Type B pancreatic cell (in vitro differentiated cells): ENCODE data around the gene GALNT15. TPM values are rescaled to one million over a fixed set of nuclear protein-coding genes. Genes with fewer than 3 reads are reported as not detected.

Experiments used
- DNase-seq: peaks from one replicate; pipeline ENCODE4 v3.0.0; 2021; ENCODE audit warnings: mixed read lengths; ENCODE audit not compliant: unreplicated experiment; ENCODE audit errors: extremely low spot score
- H3K27ac Mint-ChIP-seq: 2 replicates; pipeline ENCODE4 v1.8.0; 2021; ENCODE audit warnings: mild to moderate bottlenecking, mixed read lengths
- H3K27me3 Mint-ChIP-seq: 2 replicates; pipeline ENCODE4 v1.8.0; 2021; ENCODE audit warnings: mixed read lengths
- H3K36me3 Mint-ChIP-seq: 2 replicates; pipeline ENCODE4 v1.8.0; 2021; ENCODE audit warnings: mixed read lengths
- H3K4me1 Mint-ChIP-seq: one replicate; pipeline ENCODE4 v1.8.0; 2021; ENCODE audit warnings: mixed read lengths; ENCODE audit not compliant: unreplicated experiment
- H3K4me3 Mint-ChIP-seq: 2 replicates; pipeline ENCODE4 v1.8.0; 2021; ENCODE audit warnings: mild to moderate bottlenecking, mixed read lengths
- H3K9me3 Mint-ChIP-seq: 2 replicates; pipeline ENCODE4 v1.8.0; 2021; ENCODE audit warnings: mixed read lengths
- total RNA-seq: library from RNA; stranded (reverse); gene quantifications from 2 replicates; pipeline ENCODE4 v1.2.1, GENCODE V29; 2021; ENCODE audit warnings: low replicate concordance
- TF ChIP-seq, protein P1 (sequence below): fragments of 200-600 bp; sonication (generic); conservative IDR thresholded peaks from 2 replicates; pipeline ENCODE4 v1.5.0; 2021; ENCODE audit warnings: antibody characterized with exemption, mild to moderate bottlenecking

GALNT15 gene
- total RNA-seq, 1 donor from 2014 or later: 0.17 TPM

DNA sequence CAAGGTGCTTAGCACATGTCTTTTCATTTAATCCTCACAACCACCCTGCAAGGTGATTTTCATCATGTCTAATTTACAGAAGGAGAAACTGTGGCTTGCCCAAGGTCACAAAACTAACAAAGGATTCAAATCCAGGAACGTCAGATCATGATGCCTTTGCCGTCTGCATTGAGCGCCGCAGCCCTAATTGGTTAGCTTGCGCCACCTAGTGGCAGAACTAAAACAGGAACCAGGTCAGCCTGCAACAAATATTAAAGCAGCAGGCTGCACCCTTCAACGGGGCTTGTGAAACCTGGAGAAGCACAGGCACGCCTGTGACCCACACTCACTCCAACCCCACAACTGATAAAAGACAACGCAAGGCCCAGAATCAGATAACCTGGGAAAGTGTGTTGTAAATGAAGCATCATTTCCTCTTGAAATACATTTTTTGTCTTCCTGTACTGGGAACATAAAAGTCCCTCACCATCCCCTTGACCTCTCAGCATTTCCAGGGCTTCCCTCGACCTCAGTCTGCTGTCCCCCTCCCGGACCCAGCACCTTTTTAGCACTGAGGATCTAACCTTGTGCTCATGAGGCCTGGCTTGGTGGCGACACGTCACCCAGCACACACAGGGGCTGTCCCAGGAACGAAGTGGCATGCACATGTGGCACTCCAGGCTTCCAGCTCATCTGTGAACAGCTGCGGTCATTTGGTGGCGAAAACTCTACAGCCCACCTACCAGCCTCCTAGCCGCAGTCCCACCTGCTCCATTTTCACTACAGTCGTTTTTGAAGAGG, 73.0 kb downstream of the GALNT15 start:
- Mint-ChIP-seq H3K4me3 (no peak overlapping the region), H3K4me1 (peaks cover 9% of the 10 kb centered on the region), H3K9me3 (no peaks in the 10 kb centered on the region), H3K27me3 (peaks cover 10% of the 10 kb centered on the region), H3K36me3 (no peaks in the 10 kb centered on the region), H3K27ac (peak overlapping the region; percentile 41)
- TF ChIP-seq, protein P1, sequence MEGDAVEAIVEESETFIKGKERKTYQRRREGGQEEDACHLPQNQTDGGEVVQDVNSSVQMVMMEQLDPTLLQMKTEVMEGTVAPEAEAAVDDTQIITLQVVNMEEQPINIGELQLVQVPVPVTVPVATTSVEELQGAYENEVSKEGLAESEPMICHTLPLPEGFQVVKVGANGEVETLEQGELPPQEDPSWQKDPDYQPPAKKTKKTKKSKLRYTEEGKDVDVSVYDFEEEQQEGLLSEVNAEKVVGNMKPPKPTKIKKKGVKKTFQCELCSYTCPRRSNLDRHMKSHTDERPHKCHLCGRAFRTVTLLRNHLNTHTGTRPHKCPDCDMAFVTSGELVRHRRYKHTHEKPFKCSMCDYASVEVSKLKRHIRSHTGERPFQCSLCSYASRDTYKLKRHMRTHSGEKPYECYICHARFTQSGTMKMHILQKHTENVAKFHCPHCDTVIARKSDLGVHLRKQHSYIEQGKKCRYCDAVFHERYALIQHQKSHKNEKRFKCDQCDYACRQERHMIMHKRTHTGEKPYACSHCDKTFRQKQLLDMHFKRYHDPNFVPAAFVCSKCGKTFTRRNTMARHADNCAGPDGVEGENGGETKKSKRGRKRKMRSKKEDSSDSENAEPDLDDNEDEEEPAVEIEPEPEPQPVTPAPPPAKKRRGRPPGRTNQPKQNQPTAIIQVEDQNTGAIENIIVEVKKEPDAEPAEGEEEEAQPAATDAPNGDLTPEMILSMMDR: peak; percentile 97
- DNase-seq: peak; percentile 83

GRCh38 chr3:16248556-16248955, 74.1 kb downstream of the GALNT15 start:
- H3K9me3 Mint-ChIP-seq: no peaks in the 10 kb centered on the region
- TF ChIP-seq, protein P1: no peak

DNA sequence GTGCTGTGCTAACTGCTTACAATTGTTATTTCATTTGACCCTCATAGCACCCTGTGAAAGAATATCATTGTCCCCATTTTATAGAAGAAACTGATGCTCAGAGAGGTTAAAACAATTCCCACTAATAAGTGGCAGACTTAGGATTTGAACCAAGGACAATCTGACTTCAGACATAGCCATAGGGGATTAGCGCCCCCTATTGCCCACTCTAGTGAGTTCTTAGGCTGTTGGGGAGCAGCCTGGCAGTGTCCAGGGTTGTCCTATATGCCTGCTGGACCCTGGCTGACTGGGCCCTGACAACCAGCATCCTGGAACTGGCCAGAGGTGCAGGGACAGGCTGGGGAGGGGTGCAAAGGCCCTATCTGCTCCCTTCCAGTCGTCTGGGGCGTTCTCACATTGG, 74.9 kb downstream of the GALNT15 start:
- H3K9me3 Mint-ChIP-seq: no peaks in the 10 kb centered on the region
- peaks cover 10% of the 10 kb centered on the region for H3K27me3 Mint-ChIP-seq
- no peak overlapping the region for H3K27ac Mint-ChIP-seq
- H3K4me1 Mint-ChIP-seq: peaks cover 9% of the 10 kb centered on the region
- no peak overlapping the region for H3K4me3 Mint-ChIP-seq
- TF ChIP-seq, protein P1: peak; percentile 66
- no peak for DNase-seq
- no peaks in the 10 kb centered on the region for H3K36me3 Mint-ChIP-seq

More at GRCh38 chr3:16248556-16248955, 74.1 kb downstream of the GALNT15 start:
- H3K27ac Mint-ChIP-seq: no peak overlapping the region
- H3K4me3 Mint-ChIP-seq: no peak overlapping the region
- peaks cover 10% of the 10 kb centered on the region for H3K27me3 Mint-ChIP-seq
- H3K36me3 Mint-ChIP-seq: no peaks in the 10 kb centered on the region
- H3K4me1 Mint-ChIP-seq: peaks cover 9% of the 10 kb centered on the region
- DNase-seq: no peak

DNA sequence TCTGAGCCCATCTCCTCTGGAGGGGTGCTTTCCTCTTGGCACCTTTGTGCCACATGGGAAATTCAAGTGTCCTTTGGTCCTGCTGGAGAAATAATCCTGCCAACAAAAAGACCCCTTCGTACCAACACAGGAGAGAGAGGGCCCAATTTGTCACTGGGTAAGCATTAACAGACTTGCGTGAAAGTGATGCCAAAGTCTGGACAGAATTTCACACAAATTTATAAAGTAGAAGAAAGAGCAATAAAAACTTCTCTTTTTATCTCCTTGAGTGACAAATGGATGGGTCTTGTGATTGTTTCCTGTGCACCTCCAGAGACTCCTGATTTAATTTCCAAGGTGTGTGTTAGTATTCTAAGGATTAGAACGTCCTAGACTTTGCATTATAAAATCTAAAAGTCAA, 75.4 kb downstream of the GALNT15 start:
- DNase-seq: no peak
- Mint-ChIP-seq H3K27me3 (peaks cover 10% of the 10 kb centered on the region), H3K4me1 (peaks cover 9% of the 10 kb centered on the region), H3K36me3 (no peaks in the 10 kb centered on the region), H3K27ac (no peak overlapping the region), H3K4me3 (no peak overlapping the region), H3K9me3 (no peaks in the 10 kb centered on the region)
- TF ChIP-seq, protein P1: no peak

DNA sequence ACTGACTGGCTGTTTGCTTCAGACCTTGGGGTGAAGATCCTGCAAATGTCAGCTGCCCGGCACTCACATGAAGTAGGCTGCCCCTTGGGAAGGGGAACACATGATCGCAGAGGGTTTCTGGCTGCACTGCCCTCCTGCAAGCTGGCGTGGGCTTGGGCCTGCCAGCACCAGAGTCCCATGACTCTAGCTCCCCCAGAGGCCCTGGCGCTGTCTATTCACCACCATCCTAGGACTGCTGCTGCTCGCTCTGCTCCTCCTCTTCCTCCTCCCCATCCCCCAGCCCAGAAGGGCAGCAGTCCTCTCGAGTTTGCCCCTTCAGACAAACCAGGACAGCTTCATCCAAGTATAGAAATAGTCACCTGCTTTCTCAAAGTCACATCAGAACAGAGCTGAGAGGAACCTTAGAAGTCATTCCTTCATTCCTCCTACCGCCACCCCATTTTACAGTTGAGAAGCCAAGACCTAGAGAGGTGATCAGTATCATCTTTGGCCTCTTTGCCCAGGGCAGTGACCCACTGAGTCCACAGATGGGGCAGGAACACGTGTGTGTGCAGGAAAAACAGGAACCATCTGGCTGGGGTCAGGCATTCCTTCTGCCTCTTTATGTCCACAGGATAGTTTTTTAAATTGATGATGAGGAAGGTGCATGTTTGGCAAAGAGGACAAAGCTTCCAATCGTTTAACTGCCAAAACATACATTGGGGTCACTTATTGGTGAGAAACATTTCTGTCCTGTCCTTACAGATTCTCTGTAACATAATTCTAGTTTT, 77.0 kb downstream of the GALNT15 start:
- Mint-ChIP-seq H3K27me3 (peaks cover 10% of the 10 kb centered on the region), H3K27ac (peak overlapping the region; percentile 65), H3K4me3 (no peak overlapping the region), H3K36me3 (no peaks in the 10 kb centered on the region), H3K9me3 (no peaks in the 10 kb centered on the region), H3K4me1 (peaks cover 9% of the 10 kb centered on the region)
- TF ChIP-seq, protein P1: no peak
- no peak for DNase-seq
